Glomerular visceral epithelial cell (primary cell): ENCODE measurements around the gene LAMB1.
"Not testable (repeated sequence)": the region's sequence is repeated elsewhere in the genome, so short reads cannot be mapped to it uniquely, and the experiment has no call there.

Experiments used
- DNase-seq: peaks from one replicate; pipeline ENCODE4 v3.0.0-alpha.2; 2016; ENCODE audit errors: extremely low spot score

Gene LAMB1

GRCh38 chr7:107917763-107918651 lies 85.0 kb downstream of the LAMB1 start:
- no peak for DNase-seq

GRCh38 chr7:107915541-107915940 lies 87.4 kb downstream of the LAMB1 start:
- DNase-seq: no peak

- no peak for DNase-seq
Observed at GRCh38 chr7:107914831-107915230, 88.1 kb downstream of the LAMB1 start.

GRCh38 chr7:107913851-107914250 lies 89.1 kb downstream of the LAMB1 start:
- DNase-seq: no peak

GRCh38 chr7:107911981-107912380 lies 91.0 kb downstream of the LAMB1 start:
- DNase-seq: no peak

- no peak for DNase-seq
Observed at GRCh38 chr7:107909445-107909844, 93.5 kb downstream of the LAMB1 start.

- DNase-seq: no peak
Observed at GRCh38 chr7:107907790-107908189, 95.2 kb downstream of the LAMB1 start.

- no peak for DNase-seq
Observed at GRCh38 chr7:107902381-107902780, 100.6 kb downstream of the LAMB1 start.

GRCh38 chr7:107900496-107901015 lies 102.4 kb downstream of the LAMB1 start:
- no peak for DNase-seq

GRCh38 chr7:107898997-107899594 lies 103.9 kb downstream of the LAMB1 start:
- no peak for DNase-seq

- not testable (repeated sequence) for DNase-seq
Observed at GRCh38 chr7:107892367-107892741, 110.6 kb downstream of the LAMB1 start.

- DNase-seq: no peak
Observed at GRCh38 chr7:107891636-107892366, 111.2 kb downstream of the LAMB1 start.

GRCh38 chr7:107890962-107891635 lies 111.9 kb downstream of the LAMB1 start, which contains the start of gene DLD:
TSS of gene DLD (plus strand) at chr7:107891183. CDS start at chr7:107891251, 68 bp downstream.
- DNase-seq: peak; percentile 81

- DNase-seq: no peak
Observed at GRCh38 chr7:107890493-107890961, 112.4 kb downstream of the LAMB1 start.

GRCh38 chr7:107889992-107890391 lies 113.0 kb downstream of the LAMB1 start:
- DNase-seq: no peak

GRCh38 chr7:107887827-107888226 lies 115.1 kb downstream of the LAMB1 start:
- not testable (repeated sequence) for DNase-seq

- DNase-seq: no peak
Observed at GRCh38 chr7:107884066-107884818, 118.7 kb downstream of the LAMB1 start.

GRCh38 chr7:107882766-107883165 lies 120.2 kb downstream of the LAMB1 start:
- no peak for DNase-seq

- peak; percentile 60 for DNase-seq
Observed at GRCh38 chr7:107879400-107880035, 123.4 kb downstream of the LAMB1 start.

GRCh38 chr7:107878636-107879035 lies 124.3 kb downstream of the LAMB1 start:
- no peak for DNase-seq
